ENCODE results near the gene TMEM232. TPM values are rescaled to one million over a fixed set of nuclear protein-coding genes. Genes with fewer than 3 reads are reported as not detected.

Gene TMEM232
- total and polyA plus RNA-seq, 2 experiments from 2014 or later, result 1.3 to 1.9 TPM

DNA sequence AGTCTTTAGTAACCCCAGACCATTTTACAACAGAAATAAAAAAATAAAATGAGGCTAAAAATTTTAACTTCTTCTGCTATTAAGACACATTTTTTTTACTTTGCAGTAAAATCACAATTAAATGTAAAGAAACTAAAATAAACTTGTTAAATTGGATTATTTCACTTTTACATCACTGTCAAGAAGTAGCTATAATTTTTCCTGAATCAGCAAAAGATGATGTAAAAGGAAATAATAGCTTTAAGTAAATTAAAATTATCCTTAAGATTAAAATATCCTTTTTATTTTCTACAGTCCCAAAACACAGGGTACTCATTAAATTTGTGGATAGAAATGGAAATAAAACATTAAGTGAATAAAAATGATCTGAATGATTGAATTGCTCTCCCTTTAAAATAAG, 44.5 kb downstream of the TMEM232 start:
- Histone ChIP-seq H4K20me1 (replicated peaks; ENCODE audit: insufficient read depth) (no peaks in the 10 kb centered on the region), H3F3A (replicated peaks; ENCODE audit: low read depth) (no peaks in the 10 kb centered on the region), H3K79me2 (replicated peaks; ENCODE audit: insufficient read depth) (no peaks in the 10 kb centered on the region), H3K9me2 (ENCODE audit: insufficient read depth) (no peaks in the 10 kb centered on the region), H3K27ac (ENCODE audit: low read depth) (no peak overlapping the region), H3K4me2 (no peak overlapping the region), H3K36me3 (ENCODE audit: insufficient read depth) (no peaks in the 10 kb centered on the region), H2AFZ (no peak overlapping the region), H3K4me1 (ENCODE audit: insufficient read depth) (no peaks in the 10 kb centered on the region), H3K4me3 (no peak overlapping the region), H3K27me3 (ENCODE audit: insufficient read depth) (no peaks in the 10 kb centered on the region)
- ATAC-seq, result no peak
- TF ChIP-seq, protein P1, sequence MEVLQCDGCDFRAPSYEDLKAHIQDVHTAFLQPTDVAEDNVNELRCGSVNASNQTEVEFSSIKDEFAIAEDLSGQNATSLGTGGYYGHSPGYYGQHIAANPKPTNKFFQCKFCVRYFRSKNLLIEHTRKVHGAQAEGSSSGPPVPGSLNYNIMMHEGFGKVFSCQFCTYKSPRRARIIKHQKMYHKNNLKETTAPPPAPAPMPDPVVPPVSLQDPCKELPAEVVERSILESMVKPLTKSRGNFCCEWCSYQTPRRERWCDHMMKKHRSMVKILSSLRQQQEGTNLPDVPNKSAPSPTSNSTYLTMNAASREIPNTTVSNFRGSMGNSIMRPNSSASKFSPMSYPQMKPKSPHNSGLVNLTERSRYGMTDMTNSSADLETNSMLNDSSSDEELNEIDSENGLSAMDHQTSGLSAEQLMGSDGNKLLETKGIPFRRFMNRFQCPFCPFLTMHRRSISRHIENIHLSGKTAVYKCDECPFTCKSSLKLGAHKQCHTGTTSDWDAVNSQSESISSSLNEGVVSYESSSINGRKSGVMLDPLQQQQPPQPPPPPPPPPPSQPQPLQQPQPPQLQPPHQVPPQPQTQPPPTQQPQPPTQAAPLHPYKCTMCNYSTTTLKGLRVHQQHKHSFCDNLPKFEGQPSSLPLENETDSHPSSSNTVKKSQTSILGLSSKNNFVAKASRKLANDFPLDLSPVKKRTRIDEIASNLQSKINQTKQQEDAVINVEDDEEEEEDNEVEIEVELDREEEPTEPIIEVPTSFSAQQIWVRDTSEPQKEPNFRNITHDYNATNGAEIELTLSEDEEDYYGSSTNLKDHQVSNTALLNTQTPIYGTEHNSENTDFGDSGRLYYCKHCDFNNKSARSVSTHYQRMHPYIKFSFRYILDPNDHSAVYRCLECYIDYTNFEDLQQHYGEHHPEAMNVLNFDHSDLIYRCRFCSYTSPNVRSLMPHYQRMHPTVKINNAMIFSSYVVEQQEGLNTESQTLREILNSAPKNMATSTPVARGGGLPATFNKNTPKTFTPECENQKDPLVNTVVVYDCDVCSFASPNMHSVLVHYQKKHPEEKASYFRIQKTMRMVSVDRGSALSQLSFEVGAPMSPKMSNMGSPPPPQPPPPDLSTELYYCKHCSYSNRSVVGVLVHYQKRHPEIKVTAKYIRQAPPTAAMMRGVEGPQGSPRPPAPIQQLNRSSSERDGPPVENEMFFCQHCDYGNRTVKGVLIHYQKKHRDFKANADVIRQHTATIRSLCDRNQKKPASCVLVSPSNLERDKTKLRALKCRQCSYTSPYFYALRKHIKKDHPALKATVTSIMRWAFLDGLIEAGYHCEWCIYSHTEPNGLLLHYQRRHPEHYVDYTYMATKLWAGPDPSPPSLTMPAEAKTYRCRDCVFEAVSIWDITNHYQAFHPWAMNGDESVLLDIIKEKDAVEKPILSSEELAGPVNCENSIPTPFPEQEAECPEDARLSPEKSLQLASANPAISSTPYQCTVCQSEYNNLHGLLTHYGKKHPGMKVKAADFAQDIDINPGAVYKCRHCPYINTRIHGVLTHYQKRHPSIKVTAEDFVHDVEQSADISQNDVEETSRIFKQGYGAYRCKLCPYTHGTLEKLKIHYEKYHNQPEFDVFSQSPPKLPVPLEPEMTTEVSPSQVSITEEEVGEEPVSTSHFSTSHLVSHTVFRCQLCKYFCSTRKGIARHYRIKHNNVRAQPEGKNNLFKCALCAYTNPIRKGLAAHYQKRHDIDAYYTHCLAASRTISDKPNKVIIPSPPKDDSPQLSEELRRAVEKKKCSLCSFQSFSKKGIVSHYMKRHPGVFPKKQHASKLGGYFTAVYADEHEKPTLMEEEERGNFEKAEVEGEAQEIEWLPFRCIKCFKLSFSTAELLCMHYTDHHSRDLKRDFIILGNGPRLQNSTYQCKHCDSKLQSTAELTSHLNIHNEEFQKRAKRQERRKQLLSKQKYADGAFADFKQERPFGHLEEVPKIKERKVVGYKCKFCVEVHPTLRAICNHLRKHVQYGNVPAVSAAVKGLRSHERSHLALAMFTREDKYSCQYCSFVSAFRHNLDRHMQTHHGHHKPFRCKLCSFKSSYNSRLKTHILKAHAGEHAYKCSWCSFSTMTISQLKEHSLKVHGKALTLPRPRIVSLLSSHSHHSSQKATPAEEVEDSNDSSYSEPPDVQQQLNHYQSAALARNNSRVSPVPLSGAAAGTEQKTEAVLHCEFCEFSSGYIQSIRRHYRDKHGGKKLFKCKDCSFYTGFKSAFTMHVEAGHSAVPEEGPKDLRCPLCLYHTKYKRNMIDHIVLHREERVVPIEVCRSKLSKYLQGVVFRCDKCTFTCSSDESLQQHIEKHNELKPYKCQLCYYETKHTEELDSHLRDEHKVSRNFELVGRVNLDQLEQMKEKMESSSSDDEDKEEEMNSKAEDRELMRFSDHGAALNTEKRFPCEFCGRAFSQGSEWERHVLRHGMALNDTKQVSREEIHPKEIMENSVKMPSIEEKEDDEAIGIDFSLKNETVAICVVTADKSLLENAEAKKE (CRISPR knock-in tag; IDR thresholded peaks at IDR 0.05), result no peak
- no peak for TF ChIP-seq EZH2 (IDR thresholded peaks at IDR 0.05; ENCODE audit: low read depth, unreplicated experiment)
- no peak for TF ChIP-seq JUNB (IDR thresholded peaks at IDR 0.05; ENCODE audit: unreplicated experiment)
- no peak for TF ChIP-seq POLR2AphosphoS5 (IDR thresholded peaks at IDR 0.05; ENCODE audit: low read depth)
- TF ChIP-seq, protein P2, sequence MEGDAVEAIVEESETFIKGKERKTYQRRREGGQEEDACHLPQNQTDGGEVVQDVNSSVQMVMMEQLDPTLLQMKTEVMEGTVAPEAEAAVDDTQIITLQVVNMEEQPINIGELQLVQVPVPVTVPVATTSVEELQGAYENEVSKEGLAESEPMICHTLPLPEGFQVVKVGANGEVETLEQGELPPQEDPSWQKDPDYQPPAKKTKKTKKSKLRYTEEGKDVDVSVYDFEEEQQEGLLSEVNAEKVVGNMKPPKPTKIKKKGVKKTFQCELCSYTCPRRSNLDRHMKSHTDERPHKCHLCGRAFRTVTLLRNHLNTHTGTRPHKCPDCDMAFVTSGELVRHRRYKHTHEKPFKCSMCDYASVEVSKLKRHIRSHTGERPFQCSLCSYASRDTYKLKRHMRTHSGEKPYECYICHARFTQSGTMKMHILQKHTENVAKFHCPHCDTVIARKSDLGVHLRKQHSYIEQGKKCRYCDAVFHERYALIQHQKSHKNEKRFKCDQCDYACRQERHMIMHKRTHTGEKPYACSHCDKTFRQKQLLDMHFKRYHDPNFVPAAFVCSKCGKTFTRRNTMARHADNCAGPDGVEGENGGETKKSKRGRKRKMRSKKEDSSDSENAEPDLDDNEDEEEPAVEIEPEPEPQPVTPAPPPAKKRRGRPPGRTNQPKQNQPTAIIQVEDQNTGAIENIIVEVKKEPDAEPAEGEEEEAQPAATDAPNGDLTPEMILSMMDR (conservative IDR thresholded peaks at IDR 0.05; ENCODE audit: low read depth in 2 of 2), result no peak
- no peak for TF ChIP-seq EZH2phosphoT487 (IDR thresholded peaks at IDR 0.05; ENCODE audit: unreplicated experiment)
- TF ChIP-seq ZNF331 (CRISPR knock-in tag; IDR thresholded peaks at IDR 0.05; ENCODE audit: low read depth), result no peak
- TF ChIP-seq STAT1 (IDR thresholded peaks at IDR 0.05; ENCODE audit: unreplicated experiment), result no peak
- Mint-ChIP-seq H3K4me1 (no peaks in the 10 kb centered on the region), H3K4me3 (no peak overlapping the region), H3K27ac (no peak overlapping the region), H3K36me3 (ENCODE audit: low read depth) (no peaks in the 10 kb centered on the region), H3K9me3 (no peaks in the 10 kb centered on the region), H3K27me3 (ENCODE audit: insufficient read depth, low read depth, poor library complexity) (no peaks in the 10 kb centered on the region)
- DNase-seq (ENCODE audit: low spot score), result no peak
